ENCODE data around the gene PRTN3.

Gene PRTN3

DNA sequence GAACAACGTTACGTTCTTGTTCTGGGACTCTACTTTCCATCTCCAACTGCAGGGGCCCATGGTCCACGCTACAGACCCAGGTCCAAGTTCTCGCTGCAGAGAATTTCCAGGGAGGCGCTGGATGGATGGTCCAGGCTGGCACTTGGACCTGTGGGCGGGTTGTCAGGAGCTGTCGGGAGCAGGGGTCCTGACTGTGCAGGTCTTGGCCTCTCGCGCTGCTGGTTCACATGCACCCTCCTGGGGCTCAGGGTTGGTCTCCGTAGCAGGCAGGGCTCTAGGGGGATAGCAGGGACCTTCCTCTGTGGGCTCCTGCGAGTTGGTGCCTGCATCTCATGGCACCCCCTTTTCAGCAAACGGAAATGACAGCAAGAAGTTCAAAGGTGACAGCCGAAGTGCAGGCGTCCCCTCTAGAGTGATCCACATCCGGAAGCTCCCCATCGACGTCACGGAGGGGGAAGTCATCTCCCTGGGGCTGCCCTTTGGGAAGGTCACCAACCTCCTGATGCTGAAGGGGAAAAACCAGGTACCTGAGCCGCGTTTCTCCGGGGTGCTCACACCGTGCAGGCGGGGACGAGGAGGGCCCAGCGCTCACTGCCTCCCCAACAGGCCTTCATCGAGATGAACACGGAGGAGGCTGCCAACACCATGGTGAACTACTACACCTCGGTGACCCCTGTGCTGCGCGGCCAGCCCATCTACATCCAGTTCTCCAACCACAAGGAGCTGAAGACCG, 36.9 kb upstream of the PRTN3 start:
- no peak for DNase-seq

DNA sequence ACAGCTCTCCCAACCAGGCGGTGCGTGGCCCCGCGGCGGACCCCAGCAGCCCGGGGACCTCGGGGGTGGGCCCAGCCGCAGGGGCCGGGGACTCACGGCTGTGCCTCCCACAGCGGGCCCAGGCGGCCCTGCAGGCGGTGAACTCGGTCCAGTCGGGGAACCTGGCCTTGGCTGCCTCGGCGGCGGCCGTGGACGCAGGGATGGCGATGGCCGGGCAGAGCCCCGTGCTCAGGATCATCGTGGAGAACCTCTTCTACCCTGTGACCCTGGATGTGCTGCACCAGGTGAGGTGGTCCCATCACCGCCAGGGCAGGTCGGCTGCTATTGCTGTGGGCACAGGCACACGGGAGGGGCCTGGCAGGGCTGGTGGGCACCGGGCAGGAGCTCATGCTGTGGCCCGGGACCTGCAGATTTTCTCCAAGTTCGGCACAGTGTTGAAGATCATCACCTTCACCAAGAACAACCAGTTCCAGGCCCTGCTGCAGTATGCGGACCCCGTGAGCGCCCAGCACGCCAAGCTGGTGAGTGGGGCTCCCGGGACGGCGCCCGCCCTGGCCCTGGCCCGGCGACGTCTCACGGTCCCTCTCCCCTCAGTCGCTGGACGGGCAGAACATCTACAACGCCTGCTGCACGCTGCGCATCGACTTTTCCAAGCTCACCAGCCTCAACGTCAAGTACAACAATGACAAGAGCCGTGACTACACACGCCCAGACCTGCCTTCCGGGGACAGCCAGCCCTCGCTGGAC, 36.2 kb upstream of the PRTN3 start:
- DNase-seq: no peak

- no peak for DNase-seq
Measured at GRCh38 chr19:805166-805551, 35.6 kb upstream of the PRTN3 start.

DNA sequence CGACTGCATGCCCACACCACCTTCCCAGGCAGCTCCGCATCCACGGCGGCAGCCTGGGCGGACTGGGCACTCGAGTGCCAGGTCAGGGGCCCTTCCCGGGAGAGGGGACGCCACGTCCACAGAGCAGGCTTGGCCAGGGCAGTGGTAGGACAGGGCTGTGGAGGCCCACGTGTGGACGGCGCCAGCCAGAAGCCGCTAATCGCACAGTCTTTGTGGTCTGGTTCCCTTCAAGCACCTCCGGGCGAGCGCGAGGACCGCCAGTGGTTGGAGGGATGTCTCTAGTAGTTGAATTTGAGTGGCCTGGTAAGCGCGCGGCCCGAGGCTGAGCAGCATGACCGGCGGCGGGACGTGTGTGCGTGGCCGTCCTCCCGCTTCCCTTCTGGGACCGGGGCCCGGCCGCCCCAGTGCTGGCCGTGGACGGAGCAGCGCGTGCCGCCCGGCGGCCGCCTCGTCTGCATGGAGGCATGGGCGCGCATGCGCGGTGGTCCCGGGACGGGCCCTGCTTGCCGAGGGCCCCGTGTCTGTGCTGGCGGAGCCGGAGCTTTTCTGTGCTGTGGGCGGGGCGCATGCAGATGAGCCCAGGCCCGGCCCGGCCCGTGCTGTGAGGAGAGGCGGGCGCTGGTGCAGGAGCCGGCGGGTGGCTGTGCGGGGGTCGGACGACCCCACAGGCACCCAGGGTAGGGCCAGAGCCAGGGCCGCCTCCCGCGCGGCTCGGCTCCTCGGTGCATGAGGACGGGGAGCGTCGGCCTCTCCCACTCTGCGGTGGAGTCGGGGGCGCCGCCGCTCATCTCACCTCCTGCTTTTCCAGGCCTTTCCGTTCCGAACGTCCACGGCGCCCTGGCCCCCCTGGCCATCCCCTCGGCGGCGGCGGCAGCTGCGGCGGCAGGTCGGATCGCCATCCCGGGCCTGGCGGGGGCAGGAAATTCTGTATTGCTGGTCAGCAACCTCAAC, 34.9 kb upstream of the PRTN3 start:
- no peak for DNase-seq

GRCh38 chr19:806815-807421, 33.9 kb upstream of the PRTN3 start:
- DNase-seq: no peak

DNA sequence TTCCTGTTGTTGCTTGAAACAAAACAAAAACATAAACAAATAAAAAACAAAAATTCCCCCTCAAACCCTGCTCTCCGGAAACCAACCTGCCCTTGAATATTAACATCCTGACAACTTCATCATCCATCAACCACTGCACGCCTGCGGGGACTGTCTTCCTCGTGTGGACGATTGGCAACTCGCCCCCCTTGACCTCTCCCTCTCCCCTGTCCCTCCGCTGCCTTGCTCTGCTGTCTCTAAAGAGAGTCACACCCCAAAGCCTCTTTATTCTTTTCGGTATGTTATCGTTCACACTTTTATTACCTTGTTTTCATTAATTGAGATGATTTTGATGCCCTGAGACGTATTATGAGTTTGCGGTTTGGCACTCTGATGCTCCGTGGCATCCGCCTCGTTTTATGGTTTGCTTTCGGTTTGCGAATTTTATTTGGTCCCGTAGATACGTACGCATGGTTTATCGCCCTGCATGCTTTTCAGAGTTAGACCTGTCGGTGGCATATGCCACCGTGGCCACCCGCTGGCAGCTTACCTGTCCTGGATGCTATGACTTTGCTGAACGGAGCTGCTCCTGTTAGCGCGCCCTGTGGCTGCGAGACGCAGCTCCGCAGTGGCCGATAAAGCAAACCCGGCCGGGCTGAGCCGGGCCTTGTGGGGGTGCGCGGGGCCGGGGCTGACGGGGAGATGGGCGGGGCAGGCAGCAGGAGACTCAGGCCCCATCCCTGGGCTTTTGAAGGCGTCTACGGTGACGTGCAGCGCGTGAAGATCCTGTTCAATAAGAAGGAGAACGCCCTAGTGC, 33.0 kb upstream of the PRTN3 start:
- no peak for DNase-seq

DNA sequence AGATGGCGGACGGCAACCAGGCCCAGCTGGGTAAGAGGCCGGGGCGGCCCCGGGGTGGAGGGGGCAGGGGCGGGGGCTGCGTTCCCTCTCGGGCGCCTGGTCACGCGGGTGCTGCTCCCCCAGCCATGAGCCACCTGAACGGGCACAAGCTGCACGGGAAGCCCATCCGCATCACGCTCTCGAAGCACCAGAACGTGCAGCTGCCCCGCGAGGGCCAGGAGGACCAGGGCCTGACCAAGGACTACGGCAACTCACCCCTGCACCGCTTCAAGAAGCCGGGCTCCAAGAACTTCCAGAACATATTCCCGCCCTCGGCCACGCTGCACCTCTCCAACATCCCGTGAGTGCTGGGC, 32.4 kb upstream of the PRTN3 start:
- no peak for DNase-seq

- no peak for DNase-seq
Measured at GRCh38 chr19:810077-810855, 30.5 kb upstream of the PRTN3 start.

DNA sequence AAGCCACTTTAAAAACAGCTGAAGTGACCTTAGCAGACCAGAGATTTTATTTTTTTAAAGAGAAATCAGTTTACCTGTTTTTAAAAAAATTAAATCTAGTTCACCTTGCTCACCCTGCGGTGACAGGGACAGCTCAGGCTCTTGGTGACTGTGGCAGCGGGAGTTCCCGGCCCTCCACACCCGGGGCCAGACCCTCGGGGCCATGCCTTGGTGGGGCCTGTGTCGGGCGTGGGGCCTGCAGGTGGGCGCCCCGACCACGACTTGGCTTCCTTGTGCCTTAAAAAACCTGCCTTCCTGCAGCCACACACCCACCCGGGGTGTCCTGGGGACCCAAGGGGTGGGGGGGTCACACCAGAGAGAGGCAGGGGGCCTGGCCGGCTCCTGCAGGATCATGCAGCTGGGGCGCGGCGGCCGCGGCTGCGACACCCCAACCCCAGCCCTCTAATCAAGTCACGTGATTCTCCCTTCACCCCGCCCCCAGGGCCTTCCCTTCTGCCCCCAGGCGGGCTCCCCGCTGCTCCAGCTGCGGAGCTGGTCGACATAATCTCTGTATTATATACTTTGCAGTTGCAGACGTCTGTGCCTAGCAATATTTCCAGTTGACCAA, 29.8 kb upstream of the PRTN3 start:
- DNase-seq: no peak

- no peak for DNase-seq
Measured at GRCh38 chr19:811506-812048, 29.2 kb upstream of the PRTN3 start.

GRCh38 chr19:812049-812746, 28.6 kb upstream of the PRTN3 start:
- DNase-seq: no peak

- no peak for DNase-seq
Measured at GRCh38 chr19:812747-813218, 28.0 kb upstream of the PRTN3 start.

GRCh38 chr19:813219-814151, 27.3 kb upstream of the PRTN3 start:
- DNase-seq: no peak

DNA sequence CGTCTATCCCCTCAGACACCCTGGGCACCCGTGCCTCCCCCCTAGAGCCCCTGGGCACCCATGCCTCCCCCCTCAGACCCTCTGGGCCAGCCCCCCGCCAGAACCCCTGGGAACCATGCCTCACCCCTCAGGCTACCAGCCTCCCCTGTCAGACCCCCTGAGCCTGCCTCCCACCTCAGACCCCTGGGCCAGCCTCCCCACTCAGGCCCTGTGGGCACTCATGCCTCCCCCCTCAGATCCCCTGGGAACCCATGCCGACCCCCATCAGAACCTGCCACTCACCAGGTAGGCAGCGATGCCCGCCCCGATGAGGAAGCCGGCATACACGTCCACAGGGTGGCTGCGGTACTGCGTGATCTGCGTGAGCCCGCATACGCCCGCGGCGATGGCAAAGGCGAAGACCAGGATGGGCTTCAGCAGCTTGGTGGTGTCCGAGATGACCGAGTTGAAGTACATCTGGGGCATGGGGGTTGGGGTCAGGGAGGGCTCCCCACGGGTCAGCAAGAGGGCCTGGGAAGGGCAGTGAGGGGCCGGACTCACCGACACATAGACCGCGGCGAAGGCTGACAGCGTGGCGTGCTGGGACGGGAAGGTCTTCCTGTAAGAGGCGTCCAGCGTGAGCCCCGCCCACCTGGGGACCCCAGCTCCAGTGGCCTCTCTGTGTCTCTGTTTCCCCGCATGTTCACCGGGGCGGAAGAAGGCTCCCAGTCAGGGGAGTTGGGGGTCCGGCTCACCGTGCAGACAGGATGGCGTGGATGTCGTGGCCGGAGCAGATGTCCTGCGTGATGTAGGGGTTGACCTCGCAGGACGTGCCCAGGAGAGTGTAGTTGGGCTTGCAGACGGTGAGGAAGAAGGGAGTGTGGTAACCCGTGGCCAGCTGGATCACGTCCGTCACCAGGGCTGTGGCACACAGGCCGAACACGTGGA, 26.4 kb upstream of the PRTN3 start:
- no peak for DNase-seq

GRCh38 chr19:815079-815774, 25.6 kb upstream of the PRTN3 start:
- no peak for DNase-seq

- DNase-seq: no peak
Measured at GRCh38 chr19:815775-816499, 24.9 kb upstream of the PRTN3 start.

Data from NCI-H524 (cell line).